ENCODE data around the gene RBM43. TPM values are rescaled to one million over a fixed set of nuclear protein-coding genes. Genes with fewer than 3 reads are reported as not detected.
"Not testable (repeated sequence)": the region's sequence is repeated elsewhere in the genome, so short reads cannot be mapped to it uniquely, and the experiment has no call there.

The RBM43 gene
- 1 to 10 TPM in 7 of 9 donors, under 1 TPM in 2; 0.81 to 5.9 (median 1.9) TPM for total RNA-seq
- polyA plus RNA-seq: 1 to 10 TPM; 1.1 to 1.2 TPM
- long read RNA-seq, donor 1, full-length matches to known transcripts: 1 of 2 reads
- long read RNA-seq, donor 1, partial matches to known transcripts: 0 of 2 reads
- long read RNA-seq, donor 1, other reads (novel, unspliced or antisense): 1 of 2 reads
- long read RNA-seq, donor 2: 0 reads
- long read RNA-seq, donor 3: 0 reads

DNA sequence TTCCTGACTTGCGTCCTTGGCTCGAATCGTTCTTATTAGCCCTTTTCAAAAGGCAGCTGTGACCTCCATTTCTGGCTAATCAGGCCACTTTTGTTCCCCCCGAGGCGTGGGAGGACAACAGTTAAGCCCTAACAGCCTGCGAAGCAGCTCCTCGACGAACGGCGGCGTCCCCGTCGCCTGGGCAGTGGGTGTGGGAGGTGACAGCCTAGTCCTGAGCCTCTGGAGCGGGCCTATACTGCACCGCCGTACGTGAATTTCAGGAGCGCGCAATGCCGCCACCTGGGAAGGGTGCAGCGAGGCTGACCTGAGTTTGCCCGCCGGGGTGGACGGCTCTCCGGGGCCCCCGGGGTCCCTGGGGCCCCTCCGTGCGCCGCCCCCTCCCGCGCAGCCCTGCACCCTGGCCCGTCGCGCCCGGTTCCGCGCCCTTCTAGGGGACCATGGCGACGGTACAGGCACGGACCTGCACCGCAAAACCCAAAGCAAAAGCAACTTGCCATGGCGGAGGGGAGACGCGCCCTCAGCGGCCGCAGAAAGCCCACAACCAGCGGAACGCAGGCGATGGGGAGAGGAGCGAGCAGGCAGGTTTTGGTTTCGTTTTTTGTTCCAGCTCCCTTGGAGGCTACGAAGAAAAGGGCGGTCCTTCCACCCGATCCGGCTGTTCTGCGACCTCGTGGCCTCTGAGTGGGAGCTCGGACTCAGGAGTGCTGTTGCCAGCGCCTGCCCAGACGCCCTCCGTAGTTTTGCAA is at the start of gene RBM43:
Gene RBM43 (minus strand): TSS at position 633 of the 746 bp plus-strand sequence. CDS start 136 bp downstream, at position 497.
- TF ChIP-seq POLR2A (IDR thresholded peaks at IDR 0.05) (peak in 1 of 2 donors; percentile 21), CTCF (IDR thresholded peaks at IDR 0.05) (peak in 1 of 12 donors; percentile 7)
- WGBS, 4 donors: 1 to 2% (median 2%) methylated on average over 35 to 61 of the region's 61 CpGs
- peak; percentile 91 to 97 (median 97) for ATAC-seq
- peaks cover 0 to 19% (median 5%) of the 10 kb centered on the region in 12 donors for H3K4me1 ChIP-seq
- peak; percentile 88 to 92 (median 91) for DNase-seq
- H3K9me3 ChIP-seq: no peaks in the 10 kb centered on the region
- H3K27ac ChIP-seq: peak within 1 kb of the TSS; percentile 87 to 98 (median 94)
- H3K27me3 ChIP-seq: no peaks in the 10 kb centered on the region
- peak within 1 kb of the TSS; percentile 75 to 99 (median 84) for H3K4me3 ChIP-seq
- H3K36me3 ChIP-seq: no peaks in the 10 kb centered on the region
- intact Hi-C loops (cut with DNase I): loop anchor here in 2 of 10 donors (10.0 kb wide), 1 partner anchor 153 kb away; no protein-coding TSS in a partner anchor

- intact Hi-C loops (cut with DNase I): not testable (repeated sequence)
- 88 to 92% (median 88%) methylated on average over 6 of the region's 6 CpGs for WGBS, 4 donors
Measured at GRCh38 chr2:151310313-151310712, 48.6 kb upstream of the RBM43 start.

GRCh38 chr2:151306621-151307020 is 45.0 kb upstream of the RBM43 start:
- WGBS, 4 donors: 51 to 72% (median 62%) methylated on average over 3 of the region's 3 CpGs
- Histone ChIP-seq H3K9me3 (no peaks in the 10 kb centered on the region), H3K36me3 (no peaks in the 10 kb centered on the region), H3K4me3 (no peak overlapping the region), H3K27me3 (no peaks in the 10 kb centered on the region), H3K4me1 (no peaks in the 10 kb centered on the region), H3K27ac (no peak overlapping the region)
- intact Hi-C loops (cut with DNase I): no loop called here
- peak in 2 of 5 donors; percentile 42 to 56 for DNase-seq
- TF ChIP-seq CTCF (IDR thresholded peaks at IDR 0.05): no peak
- TF ChIP-seq POLR2A (IDR thresholded peaks at IDR 0.05): no peak
- peak in 3 of 4 donors; percentile 28 to 84 (median 72) for ATAC-seq

More at GRCh38 chr2:151310313-151310712, 48.6 kb upstream of the RBM43 start:
- not testable (repeated sequence) for H3K4me1 ChIP-seq, H3K27me3 ChIP-seq, H3K4me3 ChIP-seq, H3K36me3 ChIP-seq, H3K27ac ChIP-seq, DNase-seq, H3K9me3 ChIP-seq, ATAC-seq

- Histone ChIP-seq H3K4me3 (no peak overlapping the region), H3K27me3 (no peaks in the 10 kb centered on the region), H3K4me1 (no peaks in the 10 kb centered on the region), H3K36me3 (no peaks in the 10 kb centered on the region), H3K27ac (no peak overlapping the region), H3K9me3 (no peaks in the 10 kb centered on the region)
- ATAC-seq: no peak
- no peak for TF ChIP-seq POLR2A (IDR thresholded peaks at IDR 0.05)
- TF ChIP-seq CTCF (IDR thresholded peaks at IDR 0.05): no peak
- no peak for DNase-seq
- intact Hi-C loops (cut with DNase I): no loop called here
Measured at GRCh38 chr2:151305129-151305691, 43.5 kb upstream of the RBM43 start.

Data from heart left ventricle (tissue), 16 donors.